Karpas-422 (cell line): ENCODE measurements around the gene BFSP2. TPM values are rescaled to one million over a fixed set of nuclear protein-coding genes. Genes with fewer than 3 reads are reported as not detected.
"Not testable (repeated sequence)": the region's sequence is repeated elsewhere in the genome, so short reads cannot be mapped to it uniquely, and the experiment has no call there.

ENCODE experiments used
- DNase-seq: peaks from one replicate; pipeline ENCODE4 v3.0.0-alpha.2; 2015
- H2AFZ ChIP-seq: fragments of 200-600 bp; sonication (generic); 2 replicates; pipeline ENCODE4 v1.6.1; 2014; ENCODE audit warnings: antibody characterized with exemption, low read length, mixed read lengths
- H3K27ac ChIP-seq: fragments of 200-600 bp; sonication (generic); 2 replicates; pipeline ENCODE4 v1.5.1; 2014; ENCODE audit warnings: mild to moderate bottlenecking, low read length, moderate library complexity
- H3K27me3 ChIP-seq: fragments of 200-600 bp; sonication (generic); 2 replicates; pipeline ENCODE4 v1.6.1; 2014; ENCODE audit warnings: low read length, mixed read lengths
- H3K36me3 ChIP-seq: fragments of 200-600 bp; sonication (generic); 2 replicates; pipeline ENCODE4 v1.6.1; 2014; ENCODE audit warnings: low read length, mixed read lengths; ENCODE audit not compliant: insufficient read depth
- H3K4me1 ChIP-seq: fragments of 200-600 bp; sonication (generic); 2 replicates; pipeline ENCODE4 v1.6.1; 2014; ENCODE audit warnings: mild to moderate bottlenecking, low read length, mixed read lengths
- H3K4me2 ChIP-seq: fragments of 200-600 bp; sonication (generic); 2 replicates; pipeline ENCODE4 v1.6.1; 2014; ENCODE audit warnings: low read length, low read depth, mild to moderate bottlenecking; ENCODE audit not compliant: poor library complexity, severe bottlenecking
- H3K4me3 ChIP-seq: fragments of 200-600 bp; sonication (generic); 2 replicates; pipeline ENCODE4 v1.5.1; 2014; ENCODE audit warnings: mild to moderate bottlenecking, antibody characterized with exemption, low read length, mixed read lengths
- H3K79me2 ChIP-seq: fragments of 200-600 bp; sonication (generic); 2 replicates; pipeline ENCODE4 v1.6.1; 2014; ENCODE audit warnings: mild to moderate bottlenecking, low read length, mixed read lengths
- H3K9ac ChIP-seq: fragments of 200-600 bp; sonication (generic); 2 replicates; pipeline ENCODE4 v1.6.0; 2014; ENCODE audit warnings: low read length
- H3K9me2 ChIP-seq: fragments of 200-600 bp; sonication (generic), shearing (Covaris generic); replicated peaks from 2 replicates; pipeline ENCODE4 v1.6.0; 2014; ENCODE audit warnings: mild to moderate bottlenecking, low read length, moderate library complexity; ENCODE audit not compliant: insufficient read depth
- H3K9me3 ChIP-seq: fragments of 300-700, 200-600 bp; sonication (generic); 2 replicates; pipeline ENCODE4 v1.6.1; 2014; ENCODE audit warnings: low read length, mixed read lengths
- H4K20me1 ChIP-seq: fragments of 200-600 bp; sonication (generic); 2 replicates; pipeline ENCODE4 v1.6.1; 2014; ENCODE audit warnings: mild to moderate bottlenecking, antibody characterized with exemption, low read length, low read depth; ENCODE audit not compliant: insufficient read depth
- total RNA-seq: library from RNA; depleted of rRNA; stranded (reverse); fragments of >200 nt; shearing (Covaris generic); gene quantifications from 2 replicates; pipeline ENCODE4 v1.2.3, GENCODE V29; 2014; ENCODE audit warnings: low replicate concordance

Gene BFSP2
- total RNA-seq, 1 experiment from 2014 or later, result 33.1 TPM

GRCh38 chr3:133477487-133477886, 77.6 kb downstream of the BFSP2 start:
- Histone ChIP-seq H3K27ac (peak overlapping the region; percentile 98), H3K4me3 (peak overlapping the region; percentile 50), H3K36me3 (no peaks in the 10 kb centered on the region), H2AFZ (no peak overlapping the region), H3K9me2 (no peaks in the 10 kb centered on the region), H3K9me3 (no peaks in the 10 kb centered on the region), H3K27me3 (no peaks in the 10 kb centered on the region), H3K4me2 (peak overlapping the region; percentile 74), H4K20me1 (no peaks in the 10 kb centered on the region), H3K4me1 (peaks cover 85% of the 10 kb centered on the region), H3K79me2 (no peaks in the 10 kb centered on the region), H3K9ac (peak overlapping the region; percentile 78)
- DNase-seq, result peak; percentile 97

GRCh38 chr3:133478624-133479023, 78.8 kb downstream of the BFSP2 start:
- Histone ChIP-seq H3K4me3 (peak overlapping the region; percentile 6; the same call in 1 of the 2 replicates), H3K4me1 (peaks cover 78% of the 10 kb centered on the region)

GRCh38 chr3:133479401-133479800, 79.5 kb downstream of the BFSP2 start:
- Histone ChIP-seq H2AFZ (no peak overlapping the region), H3K79me2 (no peaks in the 10 kb centered on the region), H3K4me2 (peak overlapping the region; percentile 74), H3K4me1 (peaks cover 78% of the 10 kb centered on the region), H3K9ac (peak overlapping the region; percentile 78), H3K27me3 (no peaks in the 10 kb centered on the region), H3K9me3 (no peaks in the 10 kb centered on the region), H3K27ac (peak overlapping the region; percentile 98), H3K36me3 (no peaks in the 10 kb centered on the region), H4K20me1 (no peaks in the 10 kb centered on the region), H3K4me3 (peak overlapping the region; percentile 17; the same call in 1 of the 2 replicates), H3K9me2 (no peaks in the 10 kb centered on the region)
- DNase-seq, result peak; percentile 68

More at GRCh38 chr3:133478624-133479023, 78.8 kb downstream of the BFSP2 start:
- Histone ChIP-seq H3K27me3 (no peaks in the 10 kb centered on the region), H3K4me2 (peak overlapping the region; percentile 74), H3K9me2 (no peaks in the 10 kb centered on the region), H3K36me3 (no peaks in the 10 kb centered on the region), H3K79me2 (no peaks in the 10 kb centered on the region), H3K27ac (peak overlapping the region; percentile 98), H3K9ac (peak overlapping the region; percentile 59), H3K9me3 (no peaks in the 10 kb centered on the region), H2AFZ (no peak overlapping the region), H4K20me1 (no peaks in the 10 kb centered on the region)
- DNase-seq, result peak; percentile 56

GRCh38 chr3:133479895-133480669, 80.2 kb downstream of the BFSP2 start:
- Histone ChIP-seq H3K27me3 (no peaks in the 10 kb centered on the region), H3K4me3 (peak overlapping the region; percentile 33), H2AFZ (no peak overlapping the region), H3K4me1 (peaks cover 76% of the 10 kb centered on the region), H3K9me3 (peaks cover 4% of the 10 kb centered on the region; the same call in 1 of the 2 replicates), H3K9me2 (no peaks in the 10 kb centered on the region), H4K20me1 (no peaks in the 10 kb centered on the region), H3K79me2 (no peaks in the 10 kb centered on the region), H3K4me2 (peak overlapping the region; percentile 74), H3K27ac (peak overlapping the region; percentile 98), H3K9ac (peak overlapping the region; percentile 78), H3K36me3 (no peaks in the 10 kb centered on the region)
- DNase-seq, result peak; percentile 97

- H3K9ac ChIP-seq, H2AFZ ChIP-seq, H3K79me2 ChIP-seq, H3K4me2 ChIP-seq, H3K27ac ChIP-seq, H3K36me3 ChIP-seq, DNase-seq, H3K9me2 ChIP-seq, H3K27me3 ChIP-seq, H3K4me3 ChIP-seq, H4K20me1 ChIP-seq: not testable (repeated sequence)
- peaks cover 52% of the 10 kb centered on the region for H3K4me1 ChIP-seq
- H3K9me3 ChIP-seq, result peaks cover 13% of the 10 kb centered on the region
Observed at GRCh38 chr3:133482474-133482873, 82.6 kb downstream of the BFSP2 start.

GRCh38 chr3:133486658-133487057, 86.8 kb downstream of the BFSP2 start:
- Histone ChIP-seq H3K27ac (peak overlapping the region; percentile 32; the same call in 1 of the 2 replicates), H3K4me2 (no peak overlapping the region), H3K27me3 (no peaks in the 10 kb centered on the region), H3K36me3 (no peaks in the 10 kb centered on the region), H3K4me3 (no peak overlapping the region), H3K9ac (no peak overlapping the region), H3K9me3 (peaks cover 14% of the 10 kb centered on the region), H3K4me1 (peaks cover 53% of the 10 kb centered on the region), H3K79me2 (no peaks in the 10 kb centered on the region), H2AFZ (no peak overlapping the region), H4K20me1 (no peaks in the 10 kb centered on the region), H3K9me2 (no peaks in the 10 kb centered on the region)
- DNase-seq, result peak; percentile 47

- Histone ChIP-seq H3K9me3 (peaks cover 14% of the 10 kb centered on the region), H3K27ac (0 out of 2 replicates have a peak overlapping the region, but pooled peaks have one; percentile 5)
- no peak for DNase-seq
Observed at GRCh38 chr3:133487204-133487603, 87.3 kb downstream of the BFSP2 start.

GRCh38 chr3:133487920-133488540, 88.2 kb downstream of the BFSP2 start:
- H3K4me3 ChIP-seq, result 0 out of 2 replicates have a peak overlapping the region, but pooled peaks have one; percentile 4
- peaks cover 14% of the 10 kb centered on the region for H3K9me3 ChIP-seq
- H3K36me3 ChIP-seq, result no peaks in the 10 kb centered on the region
- peaks cover 67% of the 10 kb centered on the region for H3K4me1 ChIP-seq
- no peaks in the 10 kb centered on the region for H3K27me3 ChIP-seq
- no peaks in the 10 kb centered on the region for H3K79me2 ChIP-seq
- no peaks in the 10 kb centered on the region for H3K9me2 ChIP-seq
- H3K4me2 ChIP-seq, result peak overlapping the region; percentile 49
- peak overlapping the region; percentile 35; the same call in 1 of the 2 replicates for H3K9ac ChIP-seq
- peak overlapping the region; percentile 93 for H3K27ac ChIP-seq
- no peaks in the 10 kb centered on the region for H4K20me1 ChIP-seq
- no peak overlapping the region for H2AFZ ChIP-seq
- peak; percentile 88 for DNase-seq

More at GRCh38 chr3:133487204-133487603, 87.3 kb downstream of the BFSP2 start:
- H4K20me1 ChIP-seq, result no peaks in the 10 kb centered on the region
- H3K27me3 ChIP-seq, result no peaks in the 10 kb centered on the region
- H3K9ac ChIP-seq, result no peak overlapping the region
- H3K36me3 ChIP-seq, result no peaks in the 10 kb centered on the region
- no peak overlapping the region for H3K4me2 ChIP-seq
- no peak overlapping the region for H2AFZ ChIP-seq
- no peaks in the 10 kb centered on the region for H3K9me2 ChIP-seq
- H3K4me3 ChIP-seq, result no peak overlapping the region
- H3K79me2 ChIP-seq, result no peaks in the 10 kb centered on the region
- H3K4me1 ChIP-seq, result peaks cover 58% of the 10 kb centered on the region
